Endothelial cell of umbilical vein (primary cell): ENCODE results near the gene EXOC1. TPM values are rescaled to one million over a fixed set of nuclear protein-coding genes. Genes with fewer than 3 reads are reported as not detected.

Experiments
- BruUV-seq: library from RNA; stranded (reverse); fragments of 400-500 nt; replicated peaks from 2 replicates; lab custom pipeline; 2021; lab: Mats Ljungman, UMichigan
- CTCF ChIA-PET: fragments of 300-600, 350-600 bp; sonication (Branson Sonifier 250); formaldehyde crosslinking; loops from one replicate; lab custom pipeline; 2021; ENCODE audit warnings: antibody characterized with exemption, inconsistent platforms; lab: Charles Lee
- POLR2A ChIA-PET: fragments of 300-600, 350-600 bp; sonication (Branson Sonifier 250); formaldehyde crosslinking; loops from one replicate; lab custom pipeline; 2021; ENCODE audit warnings: antibody characterized with exemption, inconsistent platforms; lab: Charles Lee
- DNase-seq: peaks from one replicate; pipeline ENCODE4 v3.0.0-alpha.2; 2011; ENCODE audit warnings: low read depth, low spot score
- FAIRE-seq: peaks from 2 replicates; lab custom pipeline; 2011; peaks lifted over from hg19 to GRCh38; lab: Jason Lieb, UNC
- H2AFZ ChIP-seq: 2 replicates; pipeline ENCODE4 v1.6.0; 2012; ENCODE audit warnings: low read depth, low read length, control low read depth, inconsistent platforms
- H3K27ac ChIP-seq: 2 replicates; pipeline ENCODE4 v1.5.1; 2011; ENCODE audit warnings: low read depth, mild to moderate bottlenecking, control low read depth, low read length, moderate library complexity; ENCODE audit not compliant: insufficient read depth
- H3K27me3 ChIP-seq, 2 experiments: 2 replicates each; pipeline versions ENCODE4 v1.6.0 to v1.6.1; 2011; ENCODE audit warnings: low read length in 2 of 2, mixed read lengths in 1 of 2; ENCODE audit not compliant: control insufficient read depth in 2 of 2, insufficient read depth in 2 of 2
- H3K36me3 ChIP-seq, 2 experiments: 2 replicates in 1 of 2; 3 replicates in 1 of 2; pipeline ENCODE4 v1.5.1; 2011; ENCODE audit warnings: low read length in 2 of 2, mild to moderate bottlenecking in 1 of 2, moderate library complexity in 1 of 2; ENCODE audit not compliant: control insufficient read depth in 2 of 2, insufficient read depth in 2 of 2; ENCODE audit errors: extremely low read depth in 1 of 2
- H3K4me1 ChIP-seq: 3 replicates; pipeline ENCODE4 v1.5.1; 2011; ENCODE audit warnings: mild to moderate bottlenecking, low read length; ENCODE audit not compliant: control insufficient read depth, insufficient read depth; ENCODE audit errors: extremely low read depth
- H3K4me2 ChIP-seq: 2 replicates; pipeline ENCODE4 v1.6.1; 2011; ENCODE audit warnings: low read length, control low read depth, mixed read lengths; ENCODE audit not compliant: insufficient read depth
- H3K4me3 ChIP-seq, 3 experiments: fragments of 200-600 bp in 1 of 3; sonication (generic), shearing (Covaris generic) in 1 of 3; replicated peaks in 1 of 3; 2 replicates each; pipeline ENCODE4 v1.5.1; 2011 to 2016; ENCODE audit warnings: control low read depth in 3 of 3, low read length in 3 of 3, mild to moderate bottlenecking in 2 of 3, inconsistent platforms in 1 of 3, low read depth in 1 of 3, moderate library complexity in 1 of 3; ENCODE audit not compliant: insufficient read depth in 1 of 3
- H3K79me2 ChIP-seq: 2 replicates; pipeline ENCODE4 v1.6.0; 2012; ENCODE audit warnings: low read length, inconsistent platforms; ENCODE audit not compliant: control insufficient read depth, insufficient read depth
- H3K9ac ChIP-seq: replicated peaks from 2 replicates; pipeline ENCODE3; 2011; ENCODE audit warnings: low read length, control low read depth; ENCODE audit not compliant: insufficient read depth; ENCODE audit errors: extremely low read depth
- H3K9me1 ChIP-seq: replicated peaks from 3 replicates; pipeline ENCODE4 v1.6.0; 2011; ENCODE audit warnings: mild to moderate bottlenecking, low read length; ENCODE audit not compliant: control insufficient read depth, insufficient read depth; ENCODE audit errors: extremely low read depth
- H3K9me3 ChIP-seq: replicated peaks from 2 replicates; pipeline ENCODE4 v1.5.1; 2012; ENCODE audit warnings: low read length, inconsistent platforms; ENCODE audit not compliant: control insufficient read depth, insufficient read depth
- H4K20me1 ChIP-seq: replicated peaks from 2 replicates; pipeline ENCODE3; 2011; ENCODE audit warnings: mild to moderate bottlenecking, low read length; ENCODE audit not compliant: control insufficient read depth, insufficient read depth; ENCODE audit errors: extremely low read depth
- EZH2 ChIP-seq: IDR thresholded peaks from 2 replicates; pipeline ENCODE4 v1.6.1; 2012; ENCODE audit warnings: borderline replicate concordance, low read depth, mild to moderate bottlenecking, moderate library complexity, low read length, inconsistent platforms; ENCODE audit not compliant: severe bottlenecking
- GATA2 ChIP-seq: IDR thresholded peaks from 2 replicates; pipeline ENCODE4 v1.7.0; 2011; ENCODE audit warnings: low read depth, mild to moderate bottlenecking, moderate library complexity, mixed read lengths, low read length; ENCODE audit not compliant: insufficient read length, insufficient read depth
- JUN ChIP-seq: IDR thresholded peaks from 2 replicates; pipeline ENCODE4 v1.6.1; 2011; ENCODE audit warnings: borderline replicate concordance, low read depth; ENCODE audit not compliant: insufficient read length, insufficient read depth
- MYC ChIP-seq: IDR thresholded peaks from one replicate; pipeline ENCODE4 v1.6.1; 2011; ENCODE audit warnings: mild to moderate bottlenecking, low read depth, low read length
- POLR2A ChIP-seq: IDR thresholded peaks from 2 replicates; pipeline ENCODE4 v1.6.1; 2012; ENCODE audit warnings: low read depth, mild to moderate bottlenecking, control low read depth, low read length
- POLR2AphosphoS5 ChIP-seq: IDR thresholded peaks from 2 replicates; pipeline ENCODE4 v1.6.1; 2012; ENCODE audit warnings: low read depth, mild to moderate bottlenecking, control low read depth, low read length, moderate library complexity; ENCODE audit not compliant: insufficient read depth
- dilution Hi-C: fragments of 300-500 bp; cut with MboI; formaldehyde crosslinking; loops from one replicate; pipeline ENCODE4 v1.15.0; 2019; ENCODE audit warnings: low sequenced_read_pairs; ENCODE audit not compliant: extremely low pct_ligation_motif_present
- intact Hi-C: fragments of 100-400 bp; cut with micrococcal nuclease; formaldehyde crosslinking; loops from one replicate; pipeline ENCODE4 v1.10.0; 2022
- polyA plus RNA-seq, 4 experiments: library from polyadenylated mRNA; depleted of rRNA in 3 of 4; stranded (reverse) in 3 of 4; unstranded in 1 of 4; fragments of >200 nt; gene quantifications; 2 replicates each; pipeline versions ENCODE4 v1.2.1 to v1.2.3, GENCODE V29; 2011 to 2012; ENCODE audit warnings: missing spikeins in 1 of 4
- total RNA-seq: library from RNA; stranded (reverse); gene quantifications from 2 replicates; pipeline ENCODE4 v1.2.3, GENCODE V29; 2021
- TF ChIP-seq, protein P1 (sequence below): IDR thresholded peaks from 2 replicates; pipeline ENCODE4 v1.6.1; 2011; ENCODE audit not compliant: insufficient read depth, insufficient read length
- TF ChIP-seq, protein P2 (sequence below), 2 donors: IDR thresholded peaks; 1 replicate in 1 of 2; 2 replicates in 1 of 2; pipeline ENCODE4 v1.5.1; 2011; ENCODE audit warnings: low read length in 2 of 2, mild to moderate bottlenecking in 2 of 2, moderate library complexity in 2 of 2, control low read depth in 1 of 2, inconsistent platforms in 1 of 2, low read depth in 1 of 2; ENCODE audit not compliant: insufficient read depth in 1 of 2; ENCODE audit errors: extremely low read depth in 1 of 2

Gene EXOC1
- total and polyA plus RNA-seq, 2 donors (not counting 3 experiments of a cell fraction or from before 2014, with no cell fraction given) = 11.6 to 33.3 TPM

DNA sequence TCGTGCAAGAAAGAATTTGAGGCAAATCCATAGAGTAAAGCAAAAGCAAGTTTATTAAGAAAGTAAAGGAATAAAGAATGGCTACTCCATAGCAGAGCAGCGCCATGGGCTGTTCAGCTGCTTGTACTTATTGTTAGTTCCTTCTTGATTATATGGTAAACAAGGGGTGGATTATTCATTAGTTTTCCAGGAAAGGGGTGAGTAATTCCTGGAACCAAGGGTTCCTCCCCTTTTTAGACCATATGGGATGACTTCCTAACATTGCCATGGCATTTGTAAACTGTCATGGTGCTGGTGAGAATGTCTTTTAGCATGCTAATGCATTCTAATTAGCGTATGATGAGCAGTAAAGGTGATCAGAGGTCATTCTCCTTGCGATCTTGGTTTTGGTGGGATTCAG, 71.8 kb downstream of the EXOC1 start:
- no TSS peak for BruUV-seq
- no peak overlapping the region for H3K27ac ChIP-seq
- no peaks in the 10 kb centered on the region for H3K9me1 ChIP-seq
- no peak for FAIRE-seq
- no peaks in the 10 kb centered on the region for H3K9me3 ChIP-seq
- peaks cover 0 to 2% of the 10 kb centered on the region in 2 experiments for H3K36me3 ChIP-seq
- no peak for TF ChIP-seq MYC
- TF ChIP-seq, protein P1, sequence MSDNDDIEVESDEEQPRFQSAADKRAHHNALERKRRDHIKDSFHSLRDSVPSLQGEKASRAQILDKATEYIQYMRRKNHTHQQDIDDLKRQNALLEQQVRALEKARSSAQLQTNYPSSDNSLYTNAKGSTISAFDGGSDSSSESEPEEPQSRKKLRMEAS = no peak
- TF ChIP-seq POLR2A = no peak
- TF ChIP-seq GATA2 = no peak
- no peak for TF ChIP-seq EZH2
- TF ChIP-seq JUN = no peak
- no peaks in the 10 kb centered on the region for H3K27me3 ChIP-seq
- H3K9ac ChIP-seq = no peak overlapping the region
- no peaks in the 10 kb centered on the region for H3K79me2 ChIP-seq
- intact Hi-C loops = no loop called here
- dilution Hi-C loops = no loop called here
- no peak for DNase-seq
- H4K20me1 ChIP-seq = no peaks in the 10 kb centered on the region
- H3K4me3 ChIP-seq = no peak overlapping the region
- no peak overlapping the region for H2AFZ ChIP-seq
- H3K4me2 ChIP-seq = no peak overlapping the region
- H3K4me1 ChIP-seq = no peaks in the 10 kb centered on the region
- POLR2A ChIA-PET = no interaction called here
- CTCF ChIA-PET = no interaction called here

DNA sequence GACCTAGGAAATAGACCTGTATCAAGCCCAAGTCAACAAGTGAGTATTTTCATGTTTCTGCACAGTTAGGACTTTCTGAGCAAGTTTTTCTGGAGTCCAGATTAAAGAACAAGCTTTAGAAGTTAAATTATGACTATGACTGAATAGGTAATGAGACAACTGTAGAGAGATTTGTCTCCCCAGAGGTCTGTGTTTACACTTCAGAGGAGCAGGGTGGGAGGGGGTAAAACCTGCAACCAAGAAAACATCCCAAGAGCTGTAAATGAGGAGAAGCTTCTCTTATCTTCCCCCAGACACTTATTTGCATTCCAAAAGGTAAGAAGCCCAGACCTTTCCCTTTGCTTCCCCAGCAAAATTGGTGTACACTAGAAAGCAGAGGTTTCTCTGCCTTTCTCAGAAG, 73.2 kb downstream of the EXOC1 start:
- H4K20me1 ChIP-seq = no peaks in the 10 kb centered on the region
- H3K27ac ChIP-seq = no peak overlapping the region
- ChIA-PET POLR2A (interaction anchor here (0.6 to 1.5 kb wide), 2 partner anchors 22 to 59 kb away, joined by 4 to 6 read pairs; partner anchors contain the start of gene CEP135), CTCF (no interaction called here)
- TF ChIP-seq POLR2AphosphoS5 = no peak
- TF ChIP-seq, protein P2, sequence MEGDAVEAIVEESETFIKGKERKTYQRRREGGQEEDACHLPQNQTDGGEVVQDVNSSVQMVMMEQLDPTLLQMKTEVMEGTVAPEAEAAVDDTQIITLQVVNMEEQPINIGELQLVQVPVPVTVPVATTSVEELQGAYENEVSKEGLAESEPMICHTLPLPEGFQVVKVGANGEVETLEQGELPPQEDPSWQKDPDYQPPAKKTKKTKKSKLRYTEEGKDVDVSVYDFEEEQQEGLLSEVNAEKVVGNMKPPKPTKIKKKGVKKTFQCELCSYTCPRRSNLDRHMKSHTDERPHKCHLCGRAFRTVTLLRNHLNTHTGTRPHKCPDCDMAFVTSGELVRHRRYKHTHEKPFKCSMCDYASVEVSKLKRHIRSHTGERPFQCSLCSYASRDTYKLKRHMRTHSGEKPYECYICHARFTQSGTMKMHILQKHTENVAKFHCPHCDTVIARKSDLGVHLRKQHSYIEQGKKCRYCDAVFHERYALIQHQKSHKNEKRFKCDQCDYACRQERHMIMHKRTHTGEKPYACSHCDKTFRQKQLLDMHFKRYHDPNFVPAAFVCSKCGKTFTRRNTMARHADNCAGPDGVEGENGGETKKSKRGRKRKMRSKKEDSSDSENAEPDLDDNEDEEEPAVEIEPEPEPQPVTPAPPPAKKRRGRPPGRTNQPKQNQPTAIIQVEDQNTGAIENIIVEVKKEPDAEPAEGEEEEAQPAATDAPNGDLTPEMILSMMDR (IDR thresholded peaks at IDR 0.05; ENCODE audit: extremely low read depth in 1 of 2, insufficient read depth in 1 of 2, low read depth in 1 of 2, low read length in 2 of 2) = no peak
- H3K4me3 ChIP-seq = no peak overlapping the region
- no peaks in the 10 kb centered on the region for H3K4me1 ChIP-seq
- H3K79me2 ChIP-seq = no peaks in the 10 kb centered on the region
- H2AFZ ChIP-seq = no peak overlapping the region
- no TSS peak for BruUV-seq
- intact Hi-C loops = no loop called here
- no peak overlapping the region for H3K4me2 ChIP-seq
- dilution Hi-C loops = no loop called here
- no peak for DNase-seq
- H3K9me1 ChIP-seq = no peaks in the 10 kb centered on the region
- no peaks in the 10 kb centered on the region for H3K9me3 ChIP-seq
- FAIRE-seq = no peak
- no peaks in the 10 kb centered on the region for H3K36me3 ChIP-seq
- no peak overlapping the region for H3K9ac ChIP-seq
- no peaks in the 10 kb centered on the region for H3K27me3 ChIP-seq
